ENCODE results near the gene COA7.

The COA7 gene

DNA sequence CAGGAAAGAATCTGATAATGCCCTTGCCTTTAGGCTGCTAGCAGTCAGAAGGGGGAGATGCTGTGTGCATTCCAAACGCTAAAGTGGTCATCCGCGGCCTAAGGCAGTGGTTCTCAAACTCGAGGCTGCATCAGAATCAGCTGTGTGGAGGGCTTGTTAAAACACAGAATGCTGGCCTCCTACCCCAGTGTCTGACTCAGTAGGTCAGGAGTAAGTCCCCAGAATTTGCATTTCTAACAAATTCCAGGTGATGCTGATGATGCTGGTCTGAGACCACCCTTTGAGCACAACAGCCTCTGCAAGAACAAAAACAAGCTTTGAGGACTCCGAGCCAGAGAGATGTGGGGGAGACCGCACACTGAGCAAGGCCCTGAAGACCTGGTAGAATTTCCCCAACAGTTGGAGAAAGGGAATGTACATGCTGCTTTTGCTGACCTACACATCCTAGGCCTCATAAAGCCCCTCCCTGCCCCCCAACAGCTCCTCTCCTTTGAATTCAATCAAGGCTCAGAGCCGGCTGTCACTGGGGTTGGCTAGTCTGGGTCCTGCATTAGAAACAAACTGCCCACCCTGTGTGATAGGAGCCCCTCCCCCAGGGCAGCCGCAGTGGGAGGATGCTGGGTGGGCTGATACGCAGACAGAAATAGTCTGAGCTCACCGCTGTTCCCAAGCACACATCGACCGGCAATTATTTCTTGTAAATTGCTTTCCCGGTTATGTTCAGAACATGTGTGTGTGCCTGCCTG is 38.1 kb downstream of the COA7 start:
- Histone ChIP-seq H3K27ac (ENCODE audit: low read depth, low read length) (no peak overlapping the region), H3K4me3 (ENCODE audit: insufficient read depth, low read length, poor library complexity, severe bottlenecking) (no peak overlapping the region), H2AFZ (ENCODE audit: low read depth, low read length, severe bottlenecking) (no peak overlapping the region), H3K27me3 (ENCODE audit: low read length) (no peaks in the 10 kb centered on the region), H3K79me2 (ENCODE audit: insufficient read depth, low read length) (no peaks in the 10 kb centered on the region), H3F3A (ENCODE audit: insufficient read depth) (no peaks in the 10 kb centered on the region), H3K9me2 (replicated peaks; ENCODE audit: insufficient read depth, low read length) (no peaks in the 10 kb centered on the region), H3K9ac (ENCODE audit: low read length) (no peak overlapping the region), H3K36me3 (ENCODE audit: low read length) (no peaks in the 10 kb centered on the region), H3K9me3 (ENCODE audit: insufficient read depth, low read length) (no peaks in the 10 kb centered on the region), H3K4me2 (ENCODE audit: low read depth, low read length, poor library complexity, severe bottlenecking) (no peak overlapping the region), H4K20me1 (ENCODE audit: low read depth, low read length) (no peaks in the 10 kb centered on the region)
- TF ChIP-seq EZH2phosphoT487 (conservative IDR thresholded peaks at IDR 0.05; ENCODE audit: low read length): no peak
- TF ChIP-seq, protein P1, sequence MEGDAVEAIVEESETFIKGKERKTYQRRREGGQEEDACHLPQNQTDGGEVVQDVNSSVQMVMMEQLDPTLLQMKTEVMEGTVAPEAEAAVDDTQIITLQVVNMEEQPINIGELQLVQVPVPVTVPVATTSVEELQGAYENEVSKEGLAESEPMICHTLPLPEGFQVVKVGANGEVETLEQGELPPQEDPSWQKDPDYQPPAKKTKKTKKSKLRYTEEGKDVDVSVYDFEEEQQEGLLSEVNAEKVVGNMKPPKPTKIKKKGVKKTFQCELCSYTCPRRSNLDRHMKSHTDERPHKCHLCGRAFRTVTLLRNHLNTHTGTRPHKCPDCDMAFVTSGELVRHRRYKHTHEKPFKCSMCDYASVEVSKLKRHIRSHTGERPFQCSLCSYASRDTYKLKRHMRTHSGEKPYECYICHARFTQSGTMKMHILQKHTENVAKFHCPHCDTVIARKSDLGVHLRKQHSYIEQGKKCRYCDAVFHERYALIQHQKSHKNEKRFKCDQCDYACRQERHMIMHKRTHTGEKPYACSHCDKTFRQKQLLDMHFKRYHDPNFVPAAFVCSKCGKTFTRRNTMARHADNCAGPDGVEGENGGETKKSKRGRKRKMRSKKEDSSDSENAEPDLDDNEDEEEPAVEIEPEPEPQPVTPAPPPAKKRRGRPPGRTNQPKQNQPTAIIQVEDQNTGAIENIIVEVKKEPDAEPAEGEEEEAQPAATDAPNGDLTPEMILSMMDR (IDR thresholded peaks at IDR 0.05; ENCODE audit: insufficient read depth, low read length, poor library complexity, severe bottlenecking): no peak

DNA sequence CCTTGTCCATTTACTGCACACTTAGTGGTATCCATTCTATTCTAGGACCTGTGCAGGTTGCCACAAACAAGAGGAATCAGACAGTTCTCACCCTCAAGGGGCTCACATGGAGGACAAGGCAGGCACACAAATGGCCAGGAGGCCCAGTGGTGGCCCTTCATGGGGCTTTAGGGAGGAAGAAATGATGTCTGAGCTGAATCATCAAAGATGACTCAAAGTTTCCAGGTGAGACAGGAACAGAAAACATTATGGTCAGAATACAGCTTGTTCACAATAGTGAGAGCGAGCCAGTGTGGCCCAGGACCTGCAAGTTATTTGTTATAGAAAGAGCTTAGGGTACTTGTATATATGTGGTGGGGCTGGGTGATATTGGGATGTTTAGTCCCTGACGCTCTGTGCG is 38.8 kb downstream of the COA7 start:
- Histone ChIP-seq H4K20me1 (ENCODE audit: low read depth, low read length) (no peaks in the 10 kb centered on the region), H3K27ac (ENCODE audit: low read depth, low read length) (no peak overlapping the region), H3F3A (ENCODE audit: insufficient read depth) (no peaks in the 10 kb centered on the region), H3K4me2 (ENCODE audit: low read depth, low read length, poor library complexity, severe bottlenecking) (no peak overlapping the region), H3K36me3 (ENCODE audit: low read length) (no peaks in the 10 kb centered on the region), H3K9ac (ENCODE audit: low read length) (no peak overlapping the region), H3K4me3 (ENCODE audit: insufficient read depth, low read length, poor library complexity, severe bottlenecking) (no peak overlapping the region), H3K9me3 (ENCODE audit: insufficient read depth, low read length) (no peaks in the 10 kb centered on the region), H3K79me2 (ENCODE audit: insufficient read depth, low read length) (no peaks in the 10 kb centered on the region), H3K9me2 (replicated peaks; ENCODE audit: insufficient read depth, low read length) (no peaks in the 10 kb centered on the region), H2AFZ (ENCODE audit: low read depth, low read length, severe bottlenecking) (no peak overlapping the region), H3K27me3 (ENCODE audit: low read length) (no peaks in the 10 kb centered on the region)
- TF ChIP-seq, protein P1 (IDR thresholded peaks at IDR 0.05; ENCODE audit: insufficient read depth, low read length, poor library complexity, severe bottlenecking): no peak
- TF ChIP-seq EZH2phosphoT487 (conservative IDR thresholded peaks at IDR 0.05; ENCODE audit: low read length): no peak

DNA sequence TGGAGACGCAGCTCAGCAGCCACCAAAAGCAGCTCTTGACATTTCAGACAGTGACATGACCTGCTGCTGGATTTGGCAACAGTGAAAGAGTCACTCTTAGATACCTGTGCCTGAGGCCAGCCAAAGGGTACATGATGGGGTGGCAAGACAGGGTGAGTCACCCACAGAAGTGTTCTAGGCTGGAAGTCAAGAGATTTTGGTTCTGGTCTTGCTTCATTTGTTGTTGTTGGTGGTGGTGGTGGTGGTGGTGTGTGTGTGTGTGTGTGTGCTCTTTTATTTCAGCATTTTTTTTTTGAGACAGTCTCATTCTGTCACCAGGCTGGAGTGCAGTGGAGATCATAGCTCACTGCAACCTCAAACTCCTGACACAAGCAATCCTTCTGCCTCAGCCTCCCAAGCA is 39.4 kb downstream of the COA7 start:
- Histone ChIP-seq H3F3A (ENCODE audit: insufficient read depth) (no peaks in the 10 kb centered on the region), H3K4me3 (ENCODE audit: insufficient read depth, low read length, poor library complexity, severe bottlenecking) (no peak overlapping the region), H4K20me1 (ENCODE audit: low read depth, low read length) (no peaks in the 10 kb centered on the region), H3K9me3 (ENCODE audit: insufficient read depth, low read length) (no peaks in the 10 kb centered on the region), H3K27ac (ENCODE audit: low read depth, low read length) (no peak overlapping the region), H2AFZ (ENCODE audit: low read depth, low read length, severe bottlenecking) (no peak overlapping the region), H3K36me3 (ENCODE audit: low read length) (no peaks in the 10 kb centered on the region), H3K9me2 (replicated peaks; ENCODE audit: insufficient read depth, low read length) (no peaks in the 10 kb centered on the region), H3K27me3 (ENCODE audit: low read length) (no peaks in the 10 kb centered on the region), H3K4me2 (ENCODE audit: low read depth, low read length, poor library complexity, severe bottlenecking) (no peak overlapping the region), H3K9ac (ENCODE audit: low read length) (no peak overlapping the region), H3K79me2 (ENCODE audit: insufficient read depth, low read length) (no peaks in the 10 kb centered on the region)
- TF ChIP-seq, protein P1 (IDR thresholded peaks at IDR 0.05; ENCODE audit: insufficient read depth, low read length, poor library complexity, severe bottlenecking): no peak
- no peak for TF ChIP-seq EZH2phosphoT487 (conservative IDR thresholded peaks at IDR 0.05; ENCODE audit: low read length)

All from SU-DHL-6 (cell line).